Mesothelial cell of epicardium (in vitro differentiated cells): Measurements from ENCODE around the gene NT5DC1. TPM values are rescaled to one million over a fixed set of nuclear protein-coding genes. Genes with fewer than 3 reads are reported as not detected.

Source experiments
- DNase-seq, 2 experiments: peaks; one replicate each; pipeline ENCODE4 v3.0.0; 2021; ENCODE audit warnings: low spot score in 2 of 2; ENCODE audit not compliant: unreplicated experiment in 2 of 2
- H3K27ac Mint-ChIP-seq: 2 replicates; pipeline ENCODE4 v1.8.0; 2021; ENCODE audit warnings: mixed read lengths
- H3K27me3 Mint-ChIP-seq: 2 replicates; pipeline ENCODE4 v1.8.0; 2021; ENCODE audit warnings: low read depth, mixed read lengths
- H3K36me3 Mint-ChIP-seq: 2 replicates; pipeline ENCODE4 v1.8.0; 2021; ENCODE audit warnings: mixed read lengths
- H3K4me1 Mint-ChIP-seq: 2 replicates; pipeline ENCODE4 v1.8.0; 2021; ENCODE audit warnings: mixed read lengths
- H3K4me3 Mint-ChIP-seq: 2 replicates; pipeline ENCODE4 v1.8.0; 2021; ENCODE audit warnings: mild to moderate bottlenecking, moderate library complexity, mixed read lengths
- H3K9me3 Mint-ChIP-seq: 2 replicates; pipeline ENCODE4 v1.8.0; 2021; ENCODE audit warnings: mixed read lengths
- CTCF ChIP-seq: fragments of 200-600 bp; sonication (generic); IDR thresholded peaks from one replicate; pipeline ENCODE4 v1.5.0; 2021; ENCODE audit warnings: antibody characterized with exemption; ENCODE audit not compliant: unreplicated experiment
- total RNA-seq: library from RNA; stranded (reverse); gene quantifications from 3 replicates; pipeline ENCODE4 v1.2.1, GENCODE V29; 2021

NT5DC1 gene
- total RNA-seq, 1 donor from 2014 or later = 34.5 TPM

GRCh38 chr6:116267836-116268588 lies 167.4 kb downstream of the NT5DC1 start:
- DNase-seq = no peak
- Mint-ChIP-seq H3K27ac (no peak overlapping the region), H3K4me1 (peaks cover 5% of the 10 kb centered on the region), H3K4me3 (no peak overlapping the region), H3K27me3 (no peaks in the 10 kb centered on the region), H3K36me3 (peaks cover 23% of the 10 kb centered on the region), H3K9me3 (peaks cover 15% of the 10 kb centered on the region)
- no peak for TF ChIP-seq CTCF

- H3K27me3 Mint-ChIP-seq = no peaks in the 10 kb centered on the region
- no peak overlapping the region for H3K27ac Mint-ChIP-seq
- TF ChIP-seq CTCF = peak; percentile 85
- DNase-seq = no peak
- H3K4me1 Mint-ChIP-seq = peaks cover 5% of the 10 kb centered on the region
- H3K4me3 Mint-ChIP-seq = no peak overlapping the region
- H3K36me3 Mint-ChIP-seq = peaks cover 21% of the 10 kb centered on the region
- H3K9me3 Mint-ChIP-seq = peaks cover 8% of the 10 kb centered on the region
Observed at GRCh38 chr6:116268589-116269293, 168.1 kb downstream of the NT5DC1 start.

GRCh38 chr6:116271149-116271708 lies 170.6 kb downstream of the NT5DC1 start:
- Mint-ChIP-seq H3K9me3 (no peaks in the 10 kb centered on the region), H3K4me3 (no peak overlapping the region), H3K27me3 (no peaks in the 10 kb centered on the region), H3K4me1 (peaks cover 18% of the 10 kb centered on the region), H3K36me3 (peaks cover 11% of the 10 kb centered on the region), H3K27ac (no peak overlapping the region)
- no peak for DNase-seq
- no peak for TF ChIP-seq CTCF

GRCh38 chr6:116277124-116277523 lies 176.5 kb downstream of the NT5DC1 start:
- Mint-ChIP-seq H3K27me3 (no peaks in the 10 kb centered on the region), H3K36me3 (peaks cover 20% of the 10 kb centered on the region), H3K27ac (peak overlapping the region; percentile 92), H3K4me3 (peak overlapping the region; percentile 94), H3K9me3 (no peaks in the 10 kb centered on the region), H3K4me1 (peaks cover 56% of the 10 kb centered on the region)
- no peak for TF ChIP-seq CTCF
- DNase-seq = no peak

- no peak for DNase-seq
- Mint-ChIP-seq H3K36me3 (peaks cover 16% of the 10 kb centered on the region), H3K27ac (peak overlapping the region; percentile 98), H3K27me3 (no peaks in the 10 kb centered on the region), H3K4me3 (peak overlapping the region; percentile 94), H3K9me3 (no peaks in the 10 kb centered on the region), H3K4me1 (peaks cover 67% of the 10 kb centered on the region)
- TF ChIP-seq CTCF = no peak
Observed at GRCh38 chr6:116278481-116278829, 177.8 kb downstream of the NT5DC1 start.
